ENCODE results near the gene HNRNPH2.

- TF ChIP-seq POLR2A (IDR thresholded peaks at IDR 0.05; ENCODE audit: extremely low read depth, insufficient read length) (no peak), CTCF (IDR thresholded peaks at IDR 0.05; ENCODE audit: low read depth, low read length) (no peak)
Observed at GRCh38 chrX:101460669-101461068, 52.6 kb downstream of the HNRNPH2 start.
